ENCODE measurements around the gene GMEB1. TPM values are rescaled to one million over a fixed set of nuclear protein-coding genes. Genes with fewer than 3 reads are reported as not detected.

Gene GMEB1
- polyA plus RNA-seq, 1 donor from 2014 or later: 4.9 TPM

DNA sequence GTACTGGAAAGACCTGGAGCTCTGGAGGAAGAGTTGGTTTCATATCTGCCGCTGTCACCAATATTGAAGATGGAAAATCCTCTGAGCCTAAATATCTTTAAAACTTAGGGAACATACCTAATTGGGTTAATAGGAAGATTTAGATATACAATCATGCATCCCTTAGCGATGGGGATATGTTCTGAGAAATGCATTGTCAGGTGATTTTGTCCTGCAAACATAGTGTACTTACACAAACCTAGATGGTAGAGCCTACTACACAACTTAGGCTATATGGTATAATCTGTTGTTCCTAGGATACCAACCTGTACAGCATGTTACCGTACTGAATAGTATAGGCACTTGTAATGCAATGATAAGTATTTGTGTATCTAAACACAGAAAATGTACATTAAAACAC lies 90.7 kb downstream of the GMEB1 start:
- H4K20me1 ChIP-seq (ENCODE audit: insufficient read depth): peaks cover 43% of the 10 kb centered on the region
- H3K36me3 ChIP-seq (ENCODE audit: insufficient read depth, low read length): no peaks in the 10 kb centered on the region
- no peak for TF ChIP-seq EP300 (conservative IDR thresholded peaks at IDR 0.05; ENCODE audit: poor library complexity, severe bottlenecking)

DNA sequence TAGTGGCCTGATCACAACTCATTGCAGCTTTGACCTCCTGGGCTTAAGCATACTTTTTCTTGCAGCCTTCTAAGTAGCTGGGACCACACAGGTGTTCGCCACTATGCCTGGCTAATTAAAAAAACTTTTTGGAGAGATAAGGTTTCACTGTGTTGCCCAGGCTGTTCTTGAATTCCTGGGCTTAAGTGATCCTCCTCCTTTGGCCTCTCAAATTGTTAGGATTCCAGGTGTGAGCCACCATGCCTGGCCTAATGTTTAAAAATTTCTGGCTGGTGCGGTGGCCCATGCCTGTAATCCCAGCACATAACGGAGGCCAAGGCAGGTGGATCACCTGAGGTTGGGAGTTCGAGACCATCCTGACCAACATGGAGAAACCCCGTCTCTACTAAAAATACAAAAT lies 92.6 kb downstream of the GMEB1 start:
- no peaks in the 10 kb centered on the region for H3K36me3 ChIP-seq (ENCODE audit: insufficient read depth, low read length)
- H3K4me2 ChIP-seq (ENCODE audit: low read length): no peak overlapping the region
- no peak overlapping the region for H3K9ac ChIP-seq (ENCODE audit: low read length)
- H3K79me2 ChIP-seq (replicated peaks; ENCODE audit: insufficient read depth, low read length): peaks cover 88% of the 10 kb centered on the region
- H4K20me1 ChIP-seq (ENCODE audit: insufficient read depth): peaks cover 29% of the 10 kb centered on the region
- TF ChIP-seq EZH2 (IDR thresholded peaks at IDR 0.05; ENCODE audit: borderline replicate concordance, insufficient read depth, low read length, poor library complexity, severe bottlenecking): no peak
- TF ChIP-seq RAD21 (conservative IDR thresholded peaks at IDR 0.05): no peak
- no peak for TF ChIP-seq REST (IDR thresholded peaks at IDR 0.05; ENCODE audit: borderline replicate concordance)
- no peak for TF ChIP-seq TAF1 (IDR thresholded peaks at IDR 0.05; ENCODE audit: low read depth)
- TF ChIP-seq POLR2AphosphoS5 (IDR thresholded peaks at IDR 0.05): no peak
- TF ChIP-seq SMC3 (conservative IDR thresholded peaks at IDR 0.05; ENCODE audit: poor library complexity): no peak
- TF ChIP-seq EP300 (conservative IDR thresholded peaks at IDR 0.05; ENCODE audit: poor library complexity, severe bottlenecking): no peak
- TF ChIP-seq MXI1 (conservative IDR thresholded peaks at IDR 0.05; ENCODE audit: poor library complexity, severe bottlenecking): no peak
- no peak for TF ChIP-seq CTCF (IDR thresholded peaks at IDR 0.05; ENCODE audit: poor library complexity, severe bottlenecking)
- H3K9me2 ChIP-seq (ENCODE audit: insufficient read depth, low read length): no peaks in the 10 kb centered on the region
- H3K9me3 ChIP-seq (ENCODE audit: low read length): no peaks in the 10 kb centered on the region
- no peak overlapping the region for H3K4me3 ChIP-seq (ENCODE audit: low read length)
- no peaks in the 10 kb centered on the region for H3K27me3 ChIP-seq (ENCODE audit: insufficient read depth, low read depth, low read length)
- no peak overlapping the region for H2AFZ ChIP-seq (ENCODE audit: low read depth, low read length)
- no peaks in the 10 kb centered on the region for H3F3A ChIP-seq (ENCODE audit: insufficient read depth, low read length, poor library complexity, severe bottlenecking)
- H3K27ac ChIP-seq (ENCODE audit: low read length): no peak overlapping the region

More for the DNA sequence above, 90.7 kb downstream of the GMEB1 start:
- H3K27ac ChIP-seq (ENCODE audit: low read length): no peak overlapping the region
- no peak overlapping the region for H3K4me2 ChIP-seq (ENCODE audit: low read length)
- H3K9me2 ChIP-seq (ENCODE audit: insufficient read depth, low read length): no peaks in the 10 kb centered on the region
- no peak overlapping the region for H3K4me3 ChIP-seq (ENCODE audit: low read length)
- no peak overlapping the region for H2AFZ ChIP-seq (ENCODE audit: low read depth, low read length)
- no peaks in the 10 kb centered on the region for H3K27me3 ChIP-seq (ENCODE audit: insufficient read depth, low read depth, low read length)
- H3K9ac ChIP-seq (ENCODE audit: low read length): no peak overlapping the region
- H3K9me3 ChIP-seq (ENCODE audit: low read length): no peaks in the 10 kb centered on the region
- peaks cover 90% of the 10 kb centered on the region for H3K79me2 ChIP-seq (replicated peaks; ENCODE audit: insufficient read depth, low read length)
- no peaks in the 10 kb centered on the region for H3F3A ChIP-seq (ENCODE audit: insufficient read depth, low read length, poor library complexity, severe bottlenecking)
